Activated CD8-positive, alpha-beta memory T cell treated with anti-CD3 and anti-CD28 coated beads for 48 hours (primary cell): ENCODE data around the gene TARP.
"Not testable (repeated sequence)": the region's sequence is repeated elsewhere in the genome, so short reads cannot be mapped to it uniquely, and the experiment has no call there.

Source experiments
- DNase-seq, 3 experiments: peaks; one replicate each; pipeline ENCODE4 v3.0.0-alpha.2; 2020; ENCODE audit warnings: low read depth in 2 of 3, low spot score in 2 of 3

TARP gene

DNA sequence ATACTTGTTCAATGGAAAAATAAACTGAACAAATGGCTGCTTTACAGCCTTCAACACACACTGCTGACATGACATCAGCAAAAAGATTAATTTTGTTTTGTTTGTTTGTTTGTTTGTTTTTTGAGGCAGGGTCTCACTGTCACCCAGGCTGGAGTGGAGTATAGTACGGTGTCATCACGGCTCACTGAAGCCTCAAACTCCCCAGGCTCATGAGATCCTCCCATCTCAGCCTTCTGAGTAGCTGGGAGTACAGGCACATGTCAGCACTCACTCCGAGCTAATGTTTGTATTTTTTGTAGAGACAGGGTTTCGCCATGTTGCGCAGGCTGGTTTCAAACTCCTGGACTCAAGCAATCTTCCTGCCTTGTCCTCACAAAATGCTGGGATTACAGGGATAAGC is 10.9 kb downstream of the TARP start:
- DNase-seq, result no peak

DNA sequence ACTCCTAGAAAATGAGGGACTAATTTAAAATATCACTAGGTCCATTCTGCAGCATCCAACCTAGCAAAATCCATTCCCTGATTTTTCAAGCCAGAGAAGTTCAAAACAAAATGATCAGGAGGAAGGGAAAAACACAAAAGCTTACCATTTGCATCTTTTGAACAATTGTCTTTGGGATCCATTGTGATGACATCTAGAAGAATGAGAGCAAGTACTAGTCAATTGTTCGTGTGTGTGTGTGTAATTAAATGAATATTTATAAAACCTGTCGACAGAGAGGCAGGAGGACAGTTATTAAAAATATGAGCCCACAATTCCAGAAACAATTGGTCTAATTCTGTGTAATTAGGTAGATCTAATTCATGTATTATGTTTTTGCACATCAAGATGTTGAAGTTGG is 11.4 kb downstream of the TARP start:
- DNase-seq, result not testable (repeated sequence)

DNA sequence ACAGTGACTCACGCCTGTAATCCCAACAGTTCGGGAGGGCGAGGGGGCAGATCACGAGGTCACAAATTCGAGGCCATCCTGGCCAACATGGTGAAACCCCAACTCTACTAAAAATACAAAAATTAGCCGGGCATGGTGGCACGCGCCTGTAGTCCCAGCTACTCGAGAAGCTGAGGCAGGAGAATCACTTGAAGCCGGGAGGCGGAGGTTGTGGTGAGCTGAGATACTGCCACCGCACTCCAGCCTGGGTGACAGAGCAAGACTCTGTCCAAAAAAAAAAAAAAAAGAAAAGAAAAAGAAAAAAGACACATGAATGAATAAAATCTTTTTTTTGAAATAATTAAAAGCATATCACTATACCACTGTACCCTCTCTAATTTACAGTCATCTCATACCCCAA is 11.8 kb downstream of the TARP start:
- not testable (repeated sequence) for DNase-seq

DNA sequence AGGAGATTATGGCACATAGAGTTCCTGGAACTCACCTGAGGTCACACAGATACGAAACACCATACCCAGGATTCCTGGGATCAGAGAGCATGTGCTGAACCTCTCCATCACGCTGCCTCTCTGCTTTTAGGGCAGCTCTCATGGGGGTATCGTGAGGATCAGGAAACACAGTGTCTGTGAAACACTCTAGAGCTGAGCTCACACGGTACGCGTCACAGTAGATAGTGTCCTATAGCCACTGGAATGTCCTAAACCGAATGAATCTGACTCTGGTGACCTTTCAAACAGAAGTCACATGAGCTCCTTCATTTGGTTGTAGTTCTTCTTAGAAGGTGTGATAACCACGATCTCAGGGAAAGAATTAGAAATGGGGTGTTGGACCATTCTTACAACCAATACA is 14.3 kb downstream of the TARP start:
- not testable (repeated sequence) for DNase-seq

DNA sequence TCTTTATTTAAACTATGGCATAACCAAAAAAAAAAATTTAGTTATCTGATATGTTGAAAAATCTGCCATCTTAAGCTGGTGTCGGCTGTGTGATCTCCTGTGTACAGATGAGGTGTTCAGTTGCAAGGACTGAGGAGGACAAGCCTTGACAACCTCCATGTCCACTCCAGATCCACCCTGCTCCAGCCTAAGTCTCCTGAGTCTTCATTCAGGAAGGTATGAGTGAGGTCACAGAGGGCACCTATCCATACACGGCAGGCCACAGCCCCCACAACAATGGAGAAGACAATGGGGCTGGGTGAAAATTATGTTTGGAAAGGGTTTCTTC is 16.1 kb downstream of the TARP start:
- DNase-seq, result no peak

DNA sequence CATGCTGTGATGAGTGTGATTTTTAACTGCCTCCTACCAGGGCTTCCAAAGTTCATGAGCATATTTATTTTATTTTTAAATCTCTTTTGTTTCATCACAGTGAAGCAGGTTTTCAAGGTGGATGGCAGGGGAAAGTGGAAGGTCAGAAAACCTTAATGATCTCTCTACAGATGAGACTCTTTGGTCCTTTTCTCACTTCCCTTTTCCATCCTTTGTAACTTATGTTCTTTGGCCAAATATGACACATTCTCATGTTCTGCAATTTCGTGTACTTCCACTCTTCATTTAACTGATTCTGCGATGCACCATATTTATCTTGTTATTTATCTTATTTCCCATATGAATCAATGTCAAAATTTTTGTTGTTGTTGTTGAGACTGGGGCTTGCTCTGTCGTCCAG is 23.6 kb downstream of the TARP start:
- DNase-seq, result not testable (repeated sequence)

DNA sequence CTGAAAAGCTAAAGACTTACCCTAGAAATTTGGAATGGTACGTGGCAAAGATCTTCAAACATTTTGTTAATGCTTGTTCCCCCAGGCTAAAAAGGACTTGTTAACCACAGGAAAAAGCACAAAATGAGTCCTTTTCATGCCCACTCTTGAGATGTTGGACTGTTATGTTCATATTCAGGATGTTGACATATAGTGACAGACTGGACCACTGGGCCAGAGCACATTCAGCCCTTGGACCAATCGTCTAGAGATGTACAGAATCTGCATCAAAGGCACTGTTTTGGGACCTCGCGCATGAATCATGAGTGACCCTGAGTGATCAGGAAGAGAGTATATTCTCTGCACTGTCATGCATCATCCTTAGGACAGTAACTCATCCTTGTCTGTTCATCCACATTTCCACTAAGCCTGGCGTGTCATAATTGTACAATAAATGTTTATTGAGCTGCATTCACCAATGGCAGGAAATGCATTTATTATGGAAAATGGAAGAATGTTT is 25.3 kb downstream of the TARP start:
- DNase-seq, result no peak

DNA sequence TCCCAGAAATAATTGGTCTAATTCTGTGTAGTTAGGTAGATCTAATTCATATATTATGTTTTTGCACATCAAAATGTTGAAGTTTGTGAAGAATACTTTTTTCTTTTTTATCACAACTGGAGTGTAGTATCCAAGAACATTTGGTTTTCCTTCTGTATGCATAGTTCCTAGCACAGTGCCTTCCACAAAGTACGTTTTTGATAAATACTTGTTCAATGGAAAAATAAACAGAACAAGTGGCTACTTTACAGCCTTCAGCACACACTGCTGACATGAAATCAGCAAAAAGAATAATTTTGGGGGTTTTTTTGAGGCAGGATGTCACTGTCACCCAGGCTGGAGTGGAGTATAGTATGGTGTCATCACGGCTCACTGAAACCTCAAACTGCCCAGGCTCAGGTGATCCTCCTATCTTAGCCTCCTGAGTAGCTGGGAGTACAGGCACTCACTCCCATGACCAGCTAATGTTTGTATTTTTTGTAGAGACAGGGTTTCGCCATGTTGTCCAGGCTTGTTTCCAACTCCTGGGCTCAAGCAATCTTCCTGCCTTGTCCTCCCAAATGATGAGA is 27.9 kb downstream of the TARP start:
- DNase-seq, result no peak

DNA sequence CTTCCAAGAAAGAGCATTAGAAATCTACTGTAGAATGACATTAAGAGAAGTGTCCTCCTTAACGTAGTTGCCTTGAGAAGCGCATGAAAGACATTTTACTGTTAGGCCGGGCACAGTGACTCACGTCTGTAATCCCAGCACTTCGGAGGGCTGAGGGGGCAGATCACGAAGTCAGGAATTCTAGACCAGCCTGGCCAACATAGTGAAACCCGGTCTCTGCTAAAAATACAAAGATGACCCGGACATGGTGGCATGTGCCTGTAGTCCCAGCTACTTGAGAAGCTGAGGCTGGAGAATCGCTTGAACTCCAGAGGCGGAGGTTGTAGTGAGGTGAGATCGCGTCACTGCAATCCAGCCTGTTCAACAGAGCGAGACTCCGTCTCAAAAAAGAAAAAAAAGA is 28.9 kb downstream of the TARP start:
- no peak for DNase-seq

DNA sequence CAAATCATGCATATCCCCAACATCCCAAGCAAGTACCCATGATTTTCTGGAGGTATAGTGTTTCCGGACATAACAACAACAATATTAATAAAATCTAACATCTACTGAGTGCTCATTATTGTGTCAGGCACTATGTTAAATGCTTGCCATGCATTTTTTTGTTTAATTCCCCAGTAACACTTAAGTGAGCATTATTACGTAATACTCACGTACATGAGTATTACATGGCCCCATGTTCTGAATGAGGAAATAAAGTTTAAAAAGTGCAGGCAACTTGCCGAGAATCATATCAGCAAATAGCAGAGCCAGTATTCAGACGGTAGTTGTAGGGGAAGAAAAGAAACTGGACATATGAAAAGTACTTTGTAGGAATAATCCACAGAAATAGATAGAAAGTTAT is 30.1 kb downstream of the TARP start:
- DNase-seq, result not testable (repeated sequence)

DNA sequence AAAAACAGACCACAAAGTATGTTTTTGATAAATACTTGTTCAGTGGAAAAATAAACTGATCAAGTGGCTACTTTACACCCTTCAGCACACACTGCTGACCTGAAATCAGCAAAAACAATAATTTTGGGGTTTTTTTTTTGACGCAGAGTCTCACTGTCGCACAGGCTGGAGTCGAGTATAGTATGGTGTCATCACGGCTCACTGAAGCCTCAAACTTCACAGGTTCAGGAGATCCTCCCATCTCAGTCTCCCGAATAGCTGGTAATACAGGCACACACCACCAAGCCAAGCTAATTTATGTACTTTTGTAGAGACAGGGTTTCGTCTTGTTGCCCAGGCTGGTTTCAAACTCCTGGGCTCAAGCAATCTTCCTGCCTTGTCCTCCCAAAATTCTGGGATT is 30.6 kb downstream of the TARP start:
- DNase-seq, result no peak

DNA sequence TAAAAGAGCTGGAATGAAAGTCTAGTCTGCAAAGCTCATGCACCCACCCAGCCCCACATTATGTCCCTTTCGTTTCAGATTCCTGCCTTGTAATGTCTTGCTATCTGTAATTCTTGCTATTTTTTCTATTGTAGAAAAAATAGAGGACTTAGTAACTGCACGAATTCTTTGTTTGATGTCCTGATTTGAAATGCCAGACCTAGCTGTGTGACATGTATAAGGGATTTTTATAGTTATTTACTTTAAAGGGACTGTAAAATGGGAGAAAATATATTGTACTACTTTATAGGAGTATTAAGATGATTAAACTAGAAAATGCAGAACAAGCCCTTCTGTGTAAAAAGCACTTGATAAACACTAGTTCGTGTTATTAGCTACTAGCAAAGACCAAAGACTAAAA is 32.4 kb downstream of the TARP start:
- no peak for DNase-seq

DNA sequence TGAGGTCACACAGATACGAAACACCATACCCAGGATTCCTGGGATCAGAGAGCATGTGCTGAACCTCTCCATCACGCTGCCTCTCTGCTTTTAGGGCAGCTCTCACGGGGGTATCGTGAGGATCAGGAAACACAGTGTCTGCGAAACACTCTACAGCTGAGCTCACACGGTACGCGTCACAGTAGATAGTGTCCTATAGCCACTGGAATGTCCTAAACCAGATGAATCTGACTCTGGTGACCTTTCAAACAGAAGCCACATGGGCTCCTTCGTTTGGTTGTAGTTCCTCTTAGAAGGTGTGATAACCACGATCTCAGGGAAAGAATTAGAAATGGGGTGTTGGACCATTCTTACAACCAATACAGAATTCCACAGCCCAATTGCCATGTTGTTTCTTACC is 34.3 kb downstream of the TARP start:
- not testable (repeated sequence) for DNase-seq

DNA sequence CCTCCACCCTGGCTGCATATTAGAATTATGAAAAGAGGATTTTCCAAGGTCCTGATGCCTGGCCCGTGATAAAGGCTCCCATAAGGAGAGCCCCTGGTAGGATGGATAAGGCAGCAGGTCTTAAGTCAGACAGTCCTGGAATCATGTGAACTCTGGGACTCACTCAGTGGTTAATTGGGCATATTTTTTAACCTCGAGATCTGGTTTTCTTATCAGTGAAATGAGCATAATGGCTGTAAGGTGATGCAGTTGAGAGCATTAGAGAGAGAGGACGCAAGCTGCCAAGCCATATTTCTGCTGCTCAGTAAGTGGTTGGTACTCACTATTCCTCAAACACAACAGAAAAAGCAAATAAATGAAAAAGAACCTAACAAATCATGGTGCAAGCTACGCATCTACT is 37.8 kb downstream of the TARP start:
- no peak for DNase-seq

DNA sequence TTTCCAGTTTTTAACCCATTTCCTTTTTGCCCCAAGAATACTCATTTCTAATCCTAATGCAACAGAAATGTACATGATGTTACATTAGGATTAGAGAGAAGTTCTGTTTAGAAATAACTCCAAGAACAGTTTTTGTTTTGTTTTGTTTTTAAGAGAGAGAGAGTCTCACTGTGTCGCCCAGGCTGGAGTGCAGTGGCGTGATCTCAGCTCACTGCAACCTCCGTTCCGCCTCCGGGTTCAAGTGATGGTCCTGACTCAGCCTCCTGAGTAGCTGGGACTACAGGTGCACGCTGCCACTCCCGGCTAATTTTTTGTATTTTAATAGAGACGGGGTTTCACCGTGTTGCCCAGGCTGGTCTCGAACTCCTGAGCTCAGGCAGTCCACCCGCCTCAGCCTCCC is 38.7 kb downstream of the TARP start:
- DNase-seq, result not testable (repeated sequence)

DNA sequence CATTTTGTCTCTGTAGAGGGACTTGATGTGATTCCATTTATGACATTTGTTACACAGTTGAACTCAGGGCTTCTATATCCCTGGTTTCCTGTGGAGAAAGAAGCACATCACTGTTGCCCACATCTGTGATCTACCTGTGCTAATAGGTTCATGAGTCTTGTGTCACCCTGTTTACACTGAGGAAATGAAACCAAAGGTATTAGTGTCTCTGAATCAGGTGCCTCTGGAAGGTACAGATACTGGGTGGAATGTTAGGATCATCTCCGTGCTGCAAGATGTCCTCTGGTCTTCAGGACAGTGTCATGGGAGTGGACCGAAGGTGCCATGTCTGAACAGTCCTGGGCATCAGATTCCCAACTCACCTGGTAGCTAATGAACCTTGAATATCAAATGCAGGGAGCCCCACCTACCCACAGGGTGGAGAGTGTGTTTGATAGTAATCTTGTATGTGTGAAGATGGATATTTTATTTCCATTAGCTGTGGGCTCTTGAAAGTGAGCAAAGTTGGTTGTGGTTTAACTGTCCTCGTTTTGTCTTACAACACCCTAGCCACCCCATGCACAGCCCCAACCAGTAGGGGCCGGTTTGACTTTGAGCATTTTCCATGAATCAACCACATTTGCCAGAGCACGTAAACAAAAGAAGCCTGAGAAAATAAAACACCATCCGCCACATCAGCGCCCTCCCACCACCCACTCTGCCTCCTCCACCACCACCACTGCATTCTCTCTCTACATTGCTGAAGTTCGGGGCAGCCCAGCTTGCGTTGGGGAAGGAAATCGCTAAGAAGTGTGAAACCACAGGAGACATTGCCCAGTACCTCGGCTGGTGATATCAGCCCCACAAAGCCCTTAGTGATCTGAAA is 40.7 kb downstream of the TARP start:
- DNase-seq, result peak; percentile 32 to 79 (median 41)

DNA sequence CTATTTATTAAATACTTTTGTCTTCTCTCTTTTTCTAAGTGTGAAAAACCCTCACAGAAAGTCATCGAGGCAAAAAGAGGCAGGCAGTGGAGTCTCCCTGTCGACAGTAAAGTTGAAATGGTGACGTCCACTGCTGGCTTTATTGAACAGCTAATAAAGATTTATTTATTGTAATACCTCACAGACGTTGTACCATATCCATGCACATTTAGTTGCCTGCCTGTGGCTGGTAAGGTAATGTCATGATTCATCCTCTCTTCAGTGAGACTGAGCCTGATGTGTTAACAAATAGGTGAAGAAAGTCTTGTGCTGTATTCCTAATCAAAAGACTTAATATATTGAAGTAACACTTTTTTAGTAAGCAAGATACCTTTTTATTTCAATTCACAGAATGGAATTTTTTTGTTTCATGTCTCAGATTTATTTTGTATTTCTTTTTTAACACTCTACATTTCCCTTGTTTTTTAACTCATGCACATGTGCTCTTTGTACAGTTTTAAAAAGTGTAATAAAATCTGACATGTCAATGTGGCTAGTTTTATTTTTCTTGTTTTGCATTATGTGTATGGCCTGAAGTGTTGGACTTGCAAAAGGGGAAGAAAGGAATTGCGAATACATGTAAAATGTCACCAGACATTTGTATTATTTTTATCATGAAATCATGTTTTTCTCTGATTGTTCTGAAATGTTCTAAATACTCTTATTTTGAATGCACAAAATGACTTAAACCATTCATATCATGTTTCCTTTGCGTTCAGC is 43.4 kb downstream of the TARP start:
- DNase-seq, result no peak

DNA sequence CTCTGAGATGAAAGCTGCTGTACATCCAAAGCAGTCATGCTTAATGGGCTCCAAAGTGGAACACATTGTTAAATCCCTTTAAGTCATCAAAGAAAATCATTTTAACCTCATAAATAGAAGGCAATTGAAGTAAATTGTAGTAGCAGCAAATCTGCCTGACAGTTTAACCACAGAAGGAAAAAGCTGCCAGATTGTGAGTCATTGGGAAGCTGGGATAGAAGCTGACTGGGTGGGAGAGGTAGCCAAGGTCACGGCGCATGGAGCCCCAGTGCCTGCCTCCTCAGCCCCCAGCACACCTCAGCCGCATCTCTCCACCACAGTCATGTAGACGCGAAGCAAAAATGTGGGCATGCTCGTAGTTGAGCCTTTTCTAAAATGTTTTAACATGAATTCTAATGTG is 44.0 kb downstream of the TARP start:
- DNase-seq, result no peak

DNA sequence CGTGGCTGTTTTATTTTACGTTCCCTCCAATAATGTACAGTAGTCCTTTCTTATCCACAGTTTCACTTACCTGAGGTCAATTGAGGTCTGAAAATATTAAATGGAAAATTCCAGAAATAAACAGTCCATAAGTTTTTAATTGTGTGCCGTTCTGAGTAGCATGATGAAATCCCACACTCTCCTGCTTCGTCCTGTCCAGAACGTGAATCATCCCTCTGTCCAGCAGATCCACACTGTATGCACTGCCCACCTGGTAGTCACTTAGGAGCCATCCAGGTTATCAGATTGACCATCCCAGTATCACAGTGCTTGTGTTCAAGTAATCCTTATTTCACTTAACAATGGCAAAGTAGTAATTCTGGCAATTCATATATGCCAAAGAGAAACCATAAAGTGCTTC is 49.0 kb downstream of the TARP start:
- no peak for DNase-seq

DNA sequence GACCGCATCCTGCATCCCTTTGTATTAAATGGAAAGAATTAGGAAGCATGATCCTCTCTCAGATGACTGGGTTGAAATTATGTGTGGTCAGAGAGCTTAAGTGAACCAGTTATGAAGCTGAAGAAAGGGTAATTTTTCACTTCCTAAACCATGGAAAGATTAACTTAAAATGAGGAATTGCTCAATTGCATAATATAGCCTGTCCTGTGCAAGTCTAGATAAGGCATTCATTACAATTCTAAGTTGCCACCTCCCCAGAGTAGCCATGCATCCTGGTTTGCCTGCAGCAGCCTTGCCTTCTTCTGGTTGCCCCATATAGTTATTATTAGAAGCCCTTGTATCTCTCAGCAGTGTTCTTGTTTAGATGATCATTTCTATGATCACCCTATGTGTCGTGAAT is 50.1 kb downstream of the TARP start:
- no peak for DNase-seq

DNA sequence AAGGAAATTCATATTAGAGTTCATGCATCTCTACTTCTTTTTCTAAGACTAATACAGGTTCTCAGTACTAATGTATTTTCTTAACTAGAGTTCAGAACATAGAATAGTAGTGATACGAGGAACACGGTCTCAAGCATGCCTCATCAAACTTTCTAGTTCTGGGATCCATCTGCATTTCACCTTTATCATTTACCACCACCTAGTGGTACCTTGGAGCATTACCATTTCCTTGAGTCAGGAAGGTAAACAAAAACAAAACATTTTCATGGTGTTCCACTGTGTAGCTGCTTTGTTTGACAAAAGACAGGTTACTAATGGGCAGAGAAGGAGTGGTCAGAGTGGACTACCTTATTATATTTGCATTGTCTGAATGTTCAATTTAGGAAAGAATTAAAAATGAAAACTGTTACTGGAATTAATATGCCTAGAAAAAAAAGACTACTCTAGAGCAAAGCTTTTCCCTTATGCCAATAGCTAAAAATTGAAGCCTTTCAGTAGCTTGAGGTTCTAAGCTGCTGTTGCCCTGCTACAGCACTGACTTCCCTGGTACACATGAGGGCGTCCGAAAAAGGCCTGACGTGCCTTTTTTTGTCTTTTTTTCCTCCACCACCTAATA is 50.8 kb downstream of the TARP start:
- DNase-seq, result no peak

DNA sequence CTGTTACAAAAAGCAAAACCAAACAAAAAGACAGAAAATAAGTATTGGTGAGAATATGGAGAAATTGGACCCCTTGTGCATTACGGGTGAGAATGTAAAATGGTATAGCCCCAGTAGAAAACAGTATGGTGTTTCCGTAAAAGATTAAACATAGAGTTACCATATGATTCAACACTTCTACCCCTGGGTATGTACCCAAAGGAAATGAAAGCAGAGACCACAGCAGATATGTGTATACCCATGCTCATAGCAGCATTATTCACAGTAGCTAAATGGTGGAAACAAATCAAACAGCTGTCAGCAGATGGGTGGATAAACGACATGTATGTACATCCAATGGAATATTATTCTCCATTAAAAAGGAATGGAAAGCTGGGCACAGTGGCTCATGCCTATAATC is 53.0 kb downstream of the TARP start:
- DNase-seq, result no peak
